Heart left ventricle (tissue), 16 donors: ENCODE results near the gene FARP1. TPM values are rescaled to one million over a fixed set of nuclear protein-coding genes. Genes with fewer than 3 reads are reported as not detected.
A peak's percentile ranks its signal among the peaks of the same experiment; 100 is the strongest.

Source experiments
- ATAC-seq, 4 donors: fragments of 200-7000 bp; cut with Tn5 transposase; one replicate each; pipeline ENCODE4 v1.9.1; 2020 to 2022; ENCODE audit warnings: moderate library complexity in 4 of 4, mild to moderate bottlenecking in 3 of 4, moderate number of reproducible peaks in 1 of 4
- DNase-seq, 5 donors: peaks; one replicate each; pipeline ENCODE4 v3.0.0-alpha.2; 2020
- H3K27ac ChIP-seq, 12 donors: fragments of 200-600 bp; sonication (generic) in 4 of 12; one replicate each; pipeline versions ENCODE4 v1.5.0 to v1.8.0; 2016 to 2022; ENCODE audit warnings: mild to moderate bottlenecking in 2 of 12
- H3K27me3 ChIP-seq, 9 donors: fragments of 200-600 bp; sonication (generic) in 2 of 9; one replicate each; pipeline versions ENCODE4 v1.5.1 to v1.8.0; 2016 to 2022; ENCODE audit warnings: mild to moderate bottlenecking in 3 of 9
- H3K36me3 ChIP-seq, 9 donors: fragments of 200-600 bp; sonication (generic) in 2 of 9; one replicate each; pipeline versions ENCODE4 v1.5.0 to v1.8.0; 2018 to 2022; ENCODE audit warnings: mild to moderate bottlenecking in 2 of 9
- H3K4me1 ChIP-seq, 12 donors: fragments of 200-600 bp; sonication (generic) in 4 of 12; one replicate each; pipeline versions ENCODE4 v1.5.0 to v1.8.0; 2016 to 2022; ENCODE audit warnings: mild to moderate bottlenecking in 3 of 12
- H3K4me3 ChIP-seq, 12 donors: fragments of 200-600 bp; sonication (generic) in 4 of 12; one replicate each; pipeline versions ENCODE4 v1.5.0 to v1.8.0; 2017 to 2022; ENCODE audit warnings: mild to moderate bottlenecking in 9 of 12, moderate library complexity in 4 of 12
- H3K9me3 ChIP-seq, 12 donors: fragments of 200-600 bp; sonication (generic) in 4 of 12; one replicate each; pipeline versions ENCODE4 v1.5.0 to v1.8.0; 2016 to 2022; ENCODE audit warnings: mild to moderate bottlenecking in 1 of 12
- CTCF ChIP-seq, 12 donors: fragments of 200-600 bp; sonication (generic) in 4 of 12; IDR thresholded peaks; one replicate each; pipeline versions ENCODE4 v1.5.0 to v1.8.0; 2018 to 2022; ENCODE audit warnings: antibody characterized with exemption in 12 of 12, mild to moderate bottlenecking in 5 of 12
- POLR2A ChIP-seq, 2 donors: fragments of 450-650 bp; IDR thresholded peaks; one replicate each; pipeline ENCODE4 v1.6.1; 2017; ENCODE audit warnings: antibody characterized with exemption in 2 of 2, mild to moderate bottlenecking in 2 of 2, moderate library complexity in 2 of 2
- WGBS, 4 donors: extraction: QIAGEN DNeasy Blood & Tissue Kit in 2 of 4; methylation state at CpG; one replicate each; pipeline versions ENCODE4 v1.1.5 to v1.1.7; 2013 to 2018; 5-methylcytosine and 5-hydroxymethylcytosine counted together
- intact Hi-C, 10 donors: fragments of 100-400 bp; cut with DNase I; formaldehyde crosslinking; loops; one replicate each; pipeline versions ENCODE4 v1.11.1 to v1.14.2; 2022
- polyA plus RNA-seq, 2 donors: library from polyadenylated mRNA; stranded (reverse); fragments of 200-250 nt; gene quantifications; one replicate each; pipeline ENCODE4 v1.2.3, GENCODE V29; 2013
- total RNA-seq, 9 donors: library from RNA; depleted of rRNA in 2 of 9; stranded (reverse); fragments of >200 nt in 2 of 9; fragmentation: NEBNext Ultra II Directional in 3 of 9; extraction: Animal tissue kit (Norgen Biotek cat#: 25700) in 3 of 9; gene quantifications; one replicate each; pipeline versions ENCODE4 v1.1.0 to v1.2.4, GENCODE V29; 2016 to 2023
- donor health status: ischemic (EF 13 %, LVEDD 7.1; RV severe dilation, severe dysfunction).
- donor health status: healthy with polysubstance abuse.
- donor health status: DM: no; HTN: yes; CAD: no.
- donor health status: DM: no; HTN: no; CAD: no.
- donor health status: ischemic (EF 25% LVEDD 6.9; RV normal size, moderate dysfunction).
- donor health status: ischemic (EF 25% LVEDD 5.7; RV mildly dilated, moderate dysfunction).
- donor health status: healthy.
- donor health status: DM: yes; HTN: yes; CAD: no.
- donor health status: ischemic (EF 35%, LVEDD 5.7; RV mildly dilated, moderate dysfunction).
- donor health status: nonischemic (EF 11% LVEDD 7.7; RV severe dilation, severe dysfunction).
- donor health status: DM: yes; HTN: yes; CAD: no.
- donor health status: PGD.
- donor health status: ischemic (EF 29% LVEDD 5.4; RV normal size, mild dysfunction).
- donor health status: nonischemic (EF 23%, LVEDD 6.1; RV moderate dilation, normal function).

FARP1 gene
- total and polyA plus RNA-seq, 11 donors, result 7.7 to 51.8 (median 22.3) TPM

- H3K4me3 ChIP-seq, result no peak overlapping the region
- H3K27me3 ChIP-seq, result no peaks in the 10 kb centered on the region
- ATAC-seq (peak in 3 of 4 donors; percentile 45 to 60 (median 49)), DNase-seq (no peak)
- TF ChIP-seq CTCF (IDR thresholded peaks at IDR 0.05) (no peak), POLR2A (IDR thresholded peaks at IDR 0.05) (no peak)
- no peaks in the 10 kb centered on the region for H3K4me1 ChIP-seq
- peaks cover 0 to 18% (median 0%) of the 10 kb centered on the region in 9 donors for H3K36me3 ChIP-seq
- intact Hi-C loops, result loop anchor here in 1 of 10 donors (10.0 kb wide), 1 partner anchor 260 kb away; the partner anchor contains the start of gene FARP1
- WGBS, 4 donors, result 72 to 79% (median 73%) methylated on average over 7 of the region's 7 CpGs
- H3K27ac ChIP-seq, result no peak overlapping the region
- no peaks in the 10 kb centered on the region for H3K9me3 ChIP-seq
Observed at GRCh38 chr13:98405107-98405571, 262.2 kb downstream of the FARP1 start.

GRCh38 chr13:98405690-98406344 is 262.9 kb downstream of the FARP1 start:
- H3K27me3 ChIP-seq, result no peaks in the 10 kb centered on the region
- H3K4me1 ChIP-seq, result no peaks in the 10 kb centered on the region
- no peak overlapping the region for H3K4me3 ChIP-seq
- WGBS, 4 donors, result 85 to 92% (median 88%) methylated on average over 8 of the region's 8 CpGs
- DNase-seq (no peak), ATAC-seq (no peak)
- peaks cover 0 to 22% (median 0%) of the 10 kb centered on the region in 9 donors for H3K36me3 ChIP-seq
- no peaks in the 10 kb centered on the region for H3K9me3 ChIP-seq
- intact Hi-C loops, result loop anchor here in 1 of 10 donors (10.0 kb wide), 1 partner anchor 261 kb away; the partner anchor contains the start of gene FARP1
- no peak for TF ChIP-seq CTCF (IDR thresholded peaks at IDR 0.05)
- no peak for TF ChIP-seq POLR2A (IDR thresholded peaks at IDR 0.05)
- no peak overlapping the region for H3K27ac ChIP-seq

- Histone ChIP-seq H3K4me3 (no peak overlapping the region), H3K4me1 (no peaks in the 10 kb centered on the region), H3K9me3 (no peaks in the 10 kb centered on the region), H3K27me3 (no peaks in the 10 kb centered on the region), H3K27ac (no peak overlapping the region), H3K36me3 (peaks cover 0 to 26% (median 0%) of the 10 kb centered on the region in 9 donors)
- intact Hi-C loops, result loop anchor here in 1 of 10 donors (10.0 kb wide), 1 partner anchor 262 kb away; the partner anchor contains the start of gene FARP1
- TF ChIP-seq CTCF (IDR thresholded peaks at IDR 0.05) (no peak), POLR2A (IDR thresholded peaks at IDR 0.05) (no peak)
- DNase-seq (no peak), ATAC-seq (no peak)
- 87 to 98% (median 92%) methylated on average over 9 of the region's 9 CpGs for WGBS, 4 donors
Observed at GRCh38 chr13:98406427-98406826, 263.5 kb downstream of the FARP1 start.

- Histone ChIP-seq H3K4me1 (no peaks in the 10 kb centered on the region), H3K9me3 (no peaks in the 10 kb centered on the region), H3K27me3 (no peaks in the 10 kb centered on the region), H3K4me3 (no peak overlapping the region), H3K27ac (no peak overlapping the region), H3K36me3 (peaks cover 0 to 29% (median 4%) of the 10 kb centered on the region in 9 donors)
- DNase-seq, result no peak
- TF ChIP-seq POLR2A (IDR thresholded peaks at IDR 0.05), result no peak
- no peak for TF ChIP-seq CTCF (IDR thresholded peaks at IDR 0.05)
- intact Hi-C loops, result loop anchor here in 1 of 10 donors (10.0 kb wide), 1 partner anchor 262 kb away; the partner anchor contains the start of gene FARP1
- no peak for ATAC-seq
- WGBS, 4 donors, result 95 to 98% (median 97%) methylated on average over 9 of the region's 9 CpGs
Observed at GRCh38 chr13:98406971-98407370, 264.1 kb downstream of the FARP1 start.
